IMR-90 (cell line): Measurements from ENCODE around the gene LCA5L.

ENCODE experiments used
- BHLHE40 ChIP-seq: fragments of 150-350 bp; IDR thresholded peaks from 2 replicates; pipeline ENCODE4 v1.6.1; 2016; ENCODE audit warnings: mild to moderate bottlenecking, low read depth, low read length
- CEBPB ChIP-seq: IDR thresholded peaks from 2 replicates; pipeline ENCODE4 v1.6.1; 2012; ENCODE audit warnings: low read depth, low read length, improper control_type of control experiment
- CHD1 ChIP-seq: IDR thresholded peaks from 2 replicates; pipeline ENCODE4 v1.6.1; 2012; ENCODE audit warnings: low read depth, low read length, improper control_type of control experiment
- CTCF ChIP-seq: conservative IDR thresholded peaks from 2 replicates; pipeline ENCODE4 v1.5.1; 2012; ENCODE audit warnings: mild to moderate bottlenecking, low read depth, low read length, improper control_type of control experiment
- ELK1 ChIP-seq: fragments of 150-350 bp; IDR thresholded peaks from 2 replicates; pipeline ENCODE4 v1.6.1; 2016; ENCODE audit warnings: low read depth, mild to moderate bottlenecking, low read length, moderate library complexity, borderline replicate concordance
- FOS ChIP-seq: fragments of 150-350 bp; IDR thresholded peaks from 2 replicates; pipeline ENCODE4 v1.6.1; 2016; ENCODE audit warnings: low read depth, low read length
- MAZ ChIP-seq: IDR thresholded peaks from 2 replicates; pipeline ENCODE4 v1.6.1; 2012; ENCODE audit warnings: low read depth, mild to moderate bottlenecking, low read length, improper control_type of control experiment, moderate library complexity, borderline replicate concordance
- POLR2A ChIP-seq: IDR thresholded peaks from 2 replicates; pipeline ENCODE4 v1.6.1; 2012; ENCODE audit warnings: mild to moderate bottlenecking, low read depth, low read length
- RAD21 ChIP-seq: IDR thresholded peaks from 2 replicates; pipeline ENCODE4 v1.6.1; 2012; ENCODE audit warnings: low read length, improper control_type of control experiment
- RCOR1 ChIP-seq: IDR thresholded peaks from 2 replicates; pipeline ENCODE4 v1.6.1; 2012; ENCODE audit warnings: mild to moderate bottlenecking, low read length, improper control_type of control experiment; ENCODE audit not compliant: insufficient replicate concordance
- RFX5 ChIP-seq: IDR thresholded peaks from 2 replicates; pipeline ENCODE4 v1.8.0; 2012; ENCODE audit warnings: low read depth, mild to moderate bottlenecking, low read length, moderate library complexity
- SMC3 ChIP-seq: fragments of 150-350 bp; IDR thresholded peaks from 2 replicates; pipeline ENCODE4 v1.6.1; 2016; ENCODE audit warnings: low read depth, mild to moderate bottlenecking, antibody characterized with exemption, low read length, moderate library complexity
- USF2 ChIP-seq: fragments of 150-350 bp; IDR thresholded peaks from 2 replicates; pipeline ENCODE4 v1.6.1; 2017; ENCODE audit warnings: mild to moderate bottlenecking, antibody characterized with exemption, low read length, low read depth

GRCh38 chr21:39474611-39475010 is 29.0 kb upstream of the LCA5L start:
- TF ChIP-seq USF2, result no peak
- no peak for TF ChIP-seq POLR2A
- TF ChIP-seq CTCF, result no peak
- no peak for TF ChIP-seq RCOR1
- TF ChIP-seq SMC3, result no peak
- TF ChIP-seq RFX5, result no peak
- no peak for TF ChIP-seq RAD21
- TF ChIP-seq BHLHE40, result no peak
- no peak for TF ChIP-seq FOS
- TF ChIP-seq CEBPB, result no peak
- TF ChIP-seq ELK1, result no peak
- TF ChIP-seq CHD1, result no peak
- no peak for TF ChIP-seq MAZ
